Smooth muscle cell (in vitro differentiated cells): ENCODE results near the gene ACAD11. TPM values are rescaled to one million over a fixed set of nuclear protein-coding genes. Genes with fewer than 3 reads are reported as not detected.

Experiments
- DNase-seq: peaks from one replicate; lab custom pipeline; 2025; ENCODE audit not compliant: unreplicated experiment; lab: John Stamatoyannopoulos, UW
- H2AFZ ChIP-seq: fragments of 200-600 bp; sonication (generic); 2 replicates; pipeline ENCODE4 v1.6.0; 2016; ENCODE audit warnings: antibody characterized with exemption, low read depth, mild to moderate bottlenecking
- H3F3A ChIP-seq: fragments of 200-600 bp; sonication (generic); 2 replicates; pipeline ENCODE4 v1.6.0; 2017; ENCODE audit warnings: antibody characterized with exemption, low read depth
- H3K27ac ChIP-seq: fragments of 200-600 bp; sonication (generic); 2 replicates; pipeline ENCODE4 v1.5.1; 2016; ENCODE audit warnings: low read depth, mild to moderate bottlenecking
- H3K27me3 ChIP-seq: fragments of 200-600 bp; sonication (generic); 2 replicates; pipeline ENCODE4 v1.6.1; 2016; ENCODE audit warnings: low read depth, mild to moderate bottlenecking
- H3K36me3 ChIP-seq: fragments of 200-600 bp; sonication (generic); 2 replicates; pipeline ENCODE4 v1.5.1; 2016; ENCODE audit warnings: low read depth
- H3K4me1 ChIP-seq: fragments of 200-600 bp; sonication (generic); 2 replicates; pipeline ENCODE4 v1.5.1; 2016; ENCODE audit warnings: low read depth
- H3K4me2 ChIP-seq: fragments of 200-600 bp; sonication (generic); 2 replicates; pipeline ENCODE4 v1.6.0; 2016; ENCODE audit warnings: mild to moderate bottlenecking
- H3K4me3 ChIP-seq: fragments of 200-600 bp; sonication (generic); 2 replicates; pipeline ENCODE4 v1.5.1; 2016; ENCODE audit warnings: mild to moderate bottlenecking
- H3K79me2 ChIP-seq: fragments of 200-600 bp; sonication (generic); 2 replicates; pipeline ENCODE4 v1.6.0; 2016; ENCODE audit warnings: low read depth, mild to moderate bottlenecking
- H3K9ac ChIP-seq: fragments of 200-600 bp; sonication (generic); 2 replicates; pipeline ENCODE4 v1.6.0; 2016; ENCODE audit warnings: low read depth
- H3K9me3 ChIP-seq: fragments of 200-600 bp; sonication (generic); replicated peaks from 2 replicates; pipeline ENCODE4 v1.5.1; 2016; ENCODE audit warnings: low read depth
- H4K20me1 ChIP-seq: fragments of 200-600 bp; sonication (generic); 2 replicates; pipeline ENCODE4 v1.6.0; 2016; ENCODE audit warnings: low read depth
- WGBS: methylation state at CpG from one replicate; pipeline ENCODE4 v1.1.7; 2016; ENCODE audit warnings: low lambda C conversion rate; 5-methylcytosine and 5-hydroxymethylcytosine counted together
- polyA plus RNA-seq: library from polyadenylated mRNA; unstranded; fragments of >200 nt; fragmentation: Nextera tagmentation; extraction: Ambion mirVana; gene quantifications from 2 replicates; pipeline ENCODE4 v1.2.1, GENCODE V29; 2016
- total RNA-seq: library from RNA; depleted of rRNA; stranded (reverse); fragments of >200 nt; gene quantifications from 2 replicates; pipeline ENCODE4 v1.2.3, GENCODE V29; 2014
- TF ChIP-seq, protein P1 (sequence below): fragments of 200-600 bp; sonication (generic); IDR thresholded peaks from 2 replicates; pipeline ENCODE4 v1.5.1; 2017; ENCODE audit warnings: borderline replicate concordance, mild to moderate bottlenecking, antibody characterized with exemption; ENCODE audit not compliant: insufficient read depth, poor library complexity, severe bottlenecking

ACAD11 gene
- total and polyA plus RNA-seq, 2 experiments from 2014 or later: 24.8 to 28.3 TPM

GRCh38 chr3:132661101-132661500, 1.5 kb upstream of the ACAD11 start:
- H3K79me2 ChIP-seq: peaks cover 69% of the 10 kb centered on the region
- no peak for DNase-seq
- peak overlapping the region; percentile 100 for H2AFZ ChIP-seq
- peak overlapping the region; percentile 93 for H3K9ac ChIP-seq
- no peaks in the 10 kb centered on the region for H3K27me3 ChIP-seq
- H3K4me1 ChIP-seq: peaks cover 23% of the 10 kb centered on the region
- H3F3A ChIP-seq: peaks cover 3% of the 10 kb centered on the region
- H3K9me3 ChIP-seq: no peaks in the 10 kb centered on the region
- peak overlapping the region; percentile 95 for H3K4me2 ChIP-seq
- peaks cover 43% of the 10 kb centered on the region for H4K20me1 ChIP-seq
- 13% methylated on average over 8 of the region's 8 CpGs for WGBS
- no peaks in the 10 kb centered on the region for H3K36me3 ChIP-seq
- peak overlapping the region; percentile 93 for H3K4me3 ChIP-seq
- TF ChIP-seq, protein P1, sequence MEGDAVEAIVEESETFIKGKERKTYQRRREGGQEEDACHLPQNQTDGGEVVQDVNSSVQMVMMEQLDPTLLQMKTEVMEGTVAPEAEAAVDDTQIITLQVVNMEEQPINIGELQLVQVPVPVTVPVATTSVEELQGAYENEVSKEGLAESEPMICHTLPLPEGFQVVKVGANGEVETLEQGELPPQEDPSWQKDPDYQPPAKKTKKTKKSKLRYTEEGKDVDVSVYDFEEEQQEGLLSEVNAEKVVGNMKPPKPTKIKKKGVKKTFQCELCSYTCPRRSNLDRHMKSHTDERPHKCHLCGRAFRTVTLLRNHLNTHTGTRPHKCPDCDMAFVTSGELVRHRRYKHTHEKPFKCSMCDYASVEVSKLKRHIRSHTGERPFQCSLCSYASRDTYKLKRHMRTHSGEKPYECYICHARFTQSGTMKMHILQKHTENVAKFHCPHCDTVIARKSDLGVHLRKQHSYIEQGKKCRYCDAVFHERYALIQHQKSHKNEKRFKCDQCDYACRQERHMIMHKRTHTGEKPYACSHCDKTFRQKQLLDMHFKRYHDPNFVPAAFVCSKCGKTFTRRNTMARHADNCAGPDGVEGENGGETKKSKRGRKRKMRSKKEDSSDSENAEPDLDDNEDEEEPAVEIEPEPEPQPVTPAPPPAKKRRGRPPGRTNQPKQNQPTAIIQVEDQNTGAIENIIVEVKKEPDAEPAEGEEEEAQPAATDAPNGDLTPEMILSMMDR: no peak
- peak overlapping the region; percentile 90 for H3K27ac ChIP-seq

DNA sequence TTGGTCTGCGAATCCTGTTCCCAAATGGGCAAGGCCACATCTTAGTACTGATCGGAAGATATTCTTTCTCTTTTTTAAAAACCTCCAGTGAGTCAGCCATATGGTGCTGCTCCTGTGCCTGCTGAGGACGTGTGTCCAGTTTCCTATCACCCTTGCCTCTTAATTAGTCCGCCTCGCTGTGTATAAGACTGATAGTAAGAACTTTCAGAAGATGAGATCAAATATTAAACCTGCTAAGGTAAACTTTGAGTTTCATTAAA, 1.1 kb upstream of the ACAD11 start:
- H3K27ac ChIP-seq: peak overlapping the region; percentile 90
- peaks cover 23% of the 10 kb centered on the region for H3K4me1 ChIP-seq

DNA sequence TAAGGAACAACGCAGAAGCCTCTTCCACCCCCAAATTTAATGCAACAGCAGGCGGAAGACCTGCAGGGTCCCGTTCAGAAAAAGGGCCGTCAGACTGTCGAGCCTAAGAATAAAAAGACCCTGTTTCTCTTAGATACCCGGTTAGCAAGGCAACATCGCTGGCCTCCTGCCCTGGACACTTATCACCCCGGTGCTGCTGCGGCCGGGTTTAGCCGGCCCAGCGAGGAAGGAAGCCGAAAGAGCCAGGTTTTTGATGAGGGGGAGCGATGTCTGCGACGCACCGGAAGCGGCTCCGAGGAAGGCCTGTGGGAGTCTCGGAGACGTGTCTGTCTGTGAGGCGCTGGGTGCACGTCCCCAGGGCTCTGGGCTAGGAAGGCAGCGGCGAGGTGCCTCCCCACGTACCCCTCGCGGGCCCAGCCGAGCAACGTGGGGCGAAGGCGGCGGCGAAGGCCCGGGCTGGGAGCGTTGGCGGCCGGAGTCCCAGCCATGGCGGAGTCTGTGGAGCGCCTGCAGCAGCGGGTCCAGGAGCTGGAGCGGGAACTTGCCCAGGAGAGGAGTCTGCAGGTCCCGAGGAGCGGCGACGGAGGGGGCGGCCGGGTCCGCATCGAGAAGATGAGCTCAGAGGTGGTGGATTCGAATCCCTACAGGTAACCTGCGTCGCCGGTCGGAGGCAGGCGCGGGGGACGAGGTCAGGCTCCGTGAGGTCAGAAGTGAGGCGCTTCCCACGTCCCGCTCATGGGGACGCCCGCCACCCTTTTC, 622 bp upstream of the ACAD11 start, which contains the start of gene UBA5:
TSS of gene UBA5 (plus strand) at position 278 of the 759 bp plus-strand sequence. CDS start at position 487, 209 bp downstream.
- TF ChIP-seq, protein P1: no peak
- no peaks in the 10 kb centered on the region for H3K36me3 ChIP-seq
- DNase-seq: peak; percentile 50
- H3K4me2 ChIP-seq: peak within 1 kb of the TSS; percentile 95
- WGBS: under 1% methylated on average over 60 of the region's 64 CpGs
- H3K27ac ChIP-seq: peak within 1 kb of the TSS; percentile 90
- peak within 1 kb of the TSS; percentile 93 for H3K9ac ChIP-seq
- peaks cover 61% of the 10 kb centered on the region for H3K79me2 ChIP-seq
- peak within 1 kb of the TSS; percentile 100 for H2AFZ ChIP-seq
- H4K20me1 ChIP-seq: peaks cover 34% of the 10 kb centered on the region
- no peaks in the 10 kb centered on the region for H3K27me3 ChIP-seq
- peaks cover 23% of the 10 kb centered on the region for H3K4me1 ChIP-seq
- no peaks in the 10 kb centered on the region for H3K9me3 ChIP-seq
- H3F3A ChIP-seq: peaks cover 3% of the 10 kb centered on the region
- H3K4me3 ChIP-seq: peak within 1 kb of the TSS; percentile 93

More for the DNA sequence above, 1.1 kb upstream of the ACAD11 start:
- Histone ChIP-seq H3K27me3 (no peaks in the 10 kb centered on the region), H2AFZ (peak overlapping the region; percentile 100), H3K36me3 (no peaks in the 10 kb centered on the region), H3K9ac (peak overlapping the region; percentile 93), H3F3A (peaks cover 3% of the 10 kb centered on the region), H4K20me1 (peaks cover 39% of the 10 kb centered on the region), H3K4me3 (peak overlapping the region; percentile 93), H3K79me2 (peaks cover 66% of the 10 kb centered on the region), H3K4me2 (peak overlapping the region; percentile 95), H3K9me3 (no peaks in the 10 kb centered on the region)
- WGBS: 1% methylated on average over 5 of the region's 5 CpGs
- no peak for DNase-seq
- TF ChIP-seq, protein P1: no peak

- Histone ChIP-seq H3K27me3 (no peaks in the 10 kb centered on the region), H3K4me1 (peaks cover 23% of the 10 kb centered on the region), H3F3A (peaks cover 3% of the 10 kb centered on the region), H3K27ac (peak overlapping the region; percentile 90), H3K4me2 (peak overlapping the region; percentile 95), H3K9me3 (no peaks in the 10 kb centered on the region), H4K20me1 (peaks cover 29% of the 10 kb centered on the region), H3K79me2 (peaks cover 49% of the 10 kb centered on the region), H2AFZ (peak overlapping the region; percentile 100), H3K36me3 (no peaks in the 10 kb centered on the region), H3K9ac (peak overlapping the region; percentile 93), H3K4me3 (peak overlapping the region; percentile 93)
- DNase-seq: no peak
- WGBS: 17% methylated on average over 7 of the region's 7 CpGs
- TF ChIP-seq, protein P1: no peak
Measured at GRCh38 chr3:132659000-132659364, 627 bp downstream of the ACAD11 start.
